Keratinocyte (primary cell): ENCODE data around the gene TIMMDC1. TPM values are rescaled to one million over a fixed set of nuclear protein-coding genes. Genes with fewer than 3 reads are reported as not detected.

ENCODE experiments used
- DNase-seq: peaks from one replicate; pipeline ENCODE4 v3.0.0-alpha.2; 2011; ENCODE audit warnings: low read depth, missing footprints, low spot score
- FAIRE-seq: peaks from 2 replicates; lab custom pipeline; 2011; peaks lifted over from hg19 to GRCh38; lab: Jason Lieb, UNC
- H2AFZ ChIP-seq: 2 replicates; pipeline ENCODE4 v1.6.0; 2012; ENCODE audit warnings: low read length, control low read depth, inconsistent platforms; ENCODE audit not compliant: control insufficient read depth
- H3K27ac ChIP-seq: 2 replicates; pipeline ENCODE4 v1.5.1; 2011; ENCODE audit warnings: low read length; ENCODE audit not compliant: control insufficient read depth, insufficient read depth
- H3K27me3 ChIP-seq: 3 replicates; pipeline ENCODE4 v1.6.0; 2011; ENCODE audit warnings: low read length; ENCODE audit not compliant: control insufficient read depth, insufficient read depth; ENCODE audit errors: extremely low read depth
- H3K36me3 ChIP-seq, 2 experiments: 2 replicates in 1 of 2; 3 replicates in 1 of 2; pipeline ENCODE4 v1.5.1; 2011; ENCODE audit warnings: low read length in 2 of 2, mild to moderate bottlenecking in 1 of 2; ENCODE audit not compliant: control insufficient read depth in 2 of 2, insufficient read depth in 2 of 2; ENCODE audit errors: extremely low read depth in 1 of 2
- H3K4me1 ChIP-seq: 3 replicates; pipeline ENCODE4 v1.5.1; 2011; ENCODE audit warnings: low read length; ENCODE audit not compliant: control insufficient read depth, insufficient read depth; ENCODE audit errors: extremely low read depth
- H3K4me2 ChIP-seq: 3 replicates; pipeline ENCODE4 v1.6.0; 2011; ENCODE audit warnings: low read depth, low read length; ENCODE audit not compliant: control insufficient read depth, insufficient read depth; ENCODE audit errors: extremely low read depth
- H3K4me3 ChIP-seq, 3 experiments: fragments of 200-600 bp in 1 of 3; sonication (generic) in 1 of 3; 2 replicates in 2 of 3; 3 replicates in 1 of 3; pipeline ENCODE4 v1.5.1; 2011 to 2016; ENCODE audit warnings: low read length in 3 of 3, mild to moderate bottlenecking in 3 of 3, control low read depth in 2 of 3, inconsistent platforms in 1 of 3, low read depth in 1 of 3, mixed read lengths in 1 of 3, mixed run types in 1 of 3, moderate library complexity in 1 of 3; ENCODE audit not compliant: control insufficient read depth in 2 of 3, insufficient read depth in 2 of 3; ENCODE audit errors: extremely low read depth in 1 of 3
- H3K79me2 ChIP-seq: 2 replicates; pipeline ENCODE4 v1.6.0; 2012; ENCODE audit warnings: low read length; ENCODE audit not compliant: control insufficient read depth, insufficient read depth
- H3K9ac ChIP-seq: 3 replicates; pipeline ENCODE4 v1.6.0; 2011; ENCODE audit warnings: low read length; ENCODE audit not compliant: control insufficient read depth, insufficient read depth; ENCODE audit errors: extremely low read depth
- H3K9me1 ChIP-seq: 3 replicates; pipeline ENCODE4 v1.6.0; 2011; ENCODE audit warnings: low read length; ENCODE audit not compliant: control insufficient read depth, insufficient read depth; ENCODE audit errors: extremely low read depth
- H3K9me3 ChIP-seq: 2 replicates; pipeline ENCODE4 v1.5.1; 2012; ENCODE audit warnings: low read depth, low read length; ENCODE audit not compliant: control insufficient read depth
- H4K20me1 ChIP-seq: 3 replicates; pipeline ENCODE4 v1.6.0; 2011; ENCODE audit warnings: low read length; ENCODE audit not compliant: control insufficient read depth, insufficient read depth; ENCODE audit errors: extremely low read depth
- EZH2 ChIP-seq: IDR thresholded peaks from one replicate; pipeline ENCODE4 v1.6.1; 2012; ENCODE audit warnings: inconsistent platforms, mild to moderate bottlenecking, low read length, moderate library complexity
- dilution Hi-C: fragments of 300-500 bp; cut with MboI; formaldehyde crosslinking; loops from one replicate; pipeline ENCODE4 v1.7.0; 2020; ENCODE audit warnings: low sequenced_read_pairs; ENCODE audit not compliant: extremely low pct_ligation_motif_present
- polyA plus RNA-seq, 5 experiments: library from polyadenylated mRNA; depleted of rRNA in 3 of 5; stranded (reverse) in 3 of 5; stranded (forward) in 1 of 5; unstranded in 1 of 5; fragments of >200 nt; gene quantifications; 1 replicate in 1 of 5; 2 replicates in 3 of 5; 3 replicates in 1 of 5; pipeline versions ENCODE4 v1.2.1 to v1.2.3, GENCODE V29; 2011 to 2012; ENCODE audit warnings: missing spikeins in 2 of 5, low read depth in 1 of 5, low replicate concordance in 1 of 5
- TF ChIP-seq, protein P1 (sequence below), 3 experiments: IDR thresholded peaks in 1 of 3; conservative IDR thresholded peaks in 1 of 3; optimal IDR thresholded peaks in 1 of 3; 2 replicates in 2 of 3; 3 replicates in 1 of 3; pipeline versions ENCODE3 to v1.5.1; 2011; ENCODE audit warnings: low read length in 3 of 3, mild to moderate bottlenecking in 3 of 3, moderate library complexity in 2 of 3, control low read depth in 1 of 3, inconsistent platforms in 1 of 3; ENCODE audit not compliant: insufficient read depth in 2 of 3; ENCODE audit errors: extremely low read depth in 1 of 3

The TIMMDC1 gene
- polyA plus RNA-seq, 1 donor (not counting 4 experiments of a cell fraction or from before 2014, with no cell fraction given) = 140 TPM

DNA sequence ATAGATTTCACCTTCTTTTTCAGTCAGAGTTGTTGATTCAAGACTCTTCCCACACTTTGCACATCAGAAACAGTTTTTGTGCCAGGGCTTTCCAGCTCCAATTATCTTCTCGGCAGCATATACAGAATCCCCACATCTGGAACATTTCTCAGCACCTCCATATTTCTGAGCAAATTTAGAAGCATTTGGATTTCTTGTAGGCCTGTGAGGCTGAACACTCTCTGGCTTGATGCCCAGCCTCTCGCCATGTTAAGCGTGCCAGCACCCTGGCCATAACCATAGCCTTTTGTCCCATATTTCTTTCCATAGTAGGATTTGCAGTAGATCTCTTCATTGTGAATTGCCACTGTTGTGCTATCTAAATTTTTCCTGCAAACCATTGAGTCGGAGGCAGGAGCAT is 32.8 kb downstream of the TIMMDC1 start:
- dilution Hi-C loops = no loop called here
- FAIRE-seq = no peak
- no peak overlapping the region for H3K4me3 ChIP-seq
- DNase-seq = no peak
- H3K79me2 ChIP-seq = no peaks in the 10 kb centered on the region
- no peak overlapping the region for H2AFZ ChIP-seq
- H3K27me3 ChIP-seq = no peaks in the 10 kb centered on the region
- H3K4me1 ChIP-seq = no peaks in the 10 kb centered on the region
- TF ChIP-seq, protein P1, sequence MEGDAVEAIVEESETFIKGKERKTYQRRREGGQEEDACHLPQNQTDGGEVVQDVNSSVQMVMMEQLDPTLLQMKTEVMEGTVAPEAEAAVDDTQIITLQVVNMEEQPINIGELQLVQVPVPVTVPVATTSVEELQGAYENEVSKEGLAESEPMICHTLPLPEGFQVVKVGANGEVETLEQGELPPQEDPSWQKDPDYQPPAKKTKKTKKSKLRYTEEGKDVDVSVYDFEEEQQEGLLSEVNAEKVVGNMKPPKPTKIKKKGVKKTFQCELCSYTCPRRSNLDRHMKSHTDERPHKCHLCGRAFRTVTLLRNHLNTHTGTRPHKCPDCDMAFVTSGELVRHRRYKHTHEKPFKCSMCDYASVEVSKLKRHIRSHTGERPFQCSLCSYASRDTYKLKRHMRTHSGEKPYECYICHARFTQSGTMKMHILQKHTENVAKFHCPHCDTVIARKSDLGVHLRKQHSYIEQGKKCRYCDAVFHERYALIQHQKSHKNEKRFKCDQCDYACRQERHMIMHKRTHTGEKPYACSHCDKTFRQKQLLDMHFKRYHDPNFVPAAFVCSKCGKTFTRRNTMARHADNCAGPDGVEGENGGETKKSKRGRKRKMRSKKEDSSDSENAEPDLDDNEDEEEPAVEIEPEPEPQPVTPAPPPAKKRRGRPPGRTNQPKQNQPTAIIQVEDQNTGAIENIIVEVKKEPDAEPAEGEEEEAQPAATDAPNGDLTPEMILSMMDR (optimal IDR thresholded peaks at IDR 0.05 in 1 of 3, IDR thresholded peaks at IDR 0.05 in 1 of 3, conservative IDR thresholded peaks at IDR 0.05 in 1 of 3; ENCODE audit: extremely low read depth in 1 of 3, insufficient read depth in 2 of 3, low read length in 3 of 3) = no peak
- TF ChIP-seq EZH2 = no peak
- no peaks in the 10 kb centered on the region for H3K9me3 ChIP-seq
- H3K27ac ChIP-seq = no peak overlapping the region
- no peak overlapping the region for H3K9ac ChIP-seq
- no peaks in the 10 kb centered on the region for H4K20me1 ChIP-seq
- H3K36me3 ChIP-seq = no peaks in the 10 kb centered on the region
- H3K9me1 ChIP-seq = no peaks in the 10 kb centered on the region
- no peak overlapping the region for H3K4me2 ChIP-seq

DNA sequence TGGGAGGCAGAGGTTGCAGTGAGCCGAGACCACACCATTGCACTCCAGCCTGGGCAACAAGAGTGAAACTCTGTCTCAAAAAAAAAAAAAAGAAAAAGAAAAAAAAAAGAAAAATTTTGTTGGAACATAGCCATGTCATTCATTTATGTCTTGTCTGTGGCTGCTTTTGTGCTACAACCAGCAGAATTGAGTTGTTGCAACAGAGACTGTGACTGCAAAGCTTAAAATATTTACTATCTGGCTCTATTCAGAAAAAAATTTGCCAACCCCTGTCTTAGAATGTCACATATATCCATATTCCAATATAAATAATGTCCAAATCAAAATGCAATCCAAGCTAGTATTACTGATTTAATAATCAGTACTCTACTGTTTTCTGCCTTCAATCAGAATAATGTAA is 35.9 kb downstream of the TIMMDC1 start:
- DNase-seq = no peak
- dilution Hi-C loops = no loop called here
- no peaks in the 10 kb centered on the region for H3K9me3 ChIP-seq
- no peaks in the 10 kb centered on the region for H4K20me1 ChIP-seq
- no peak overlapping the region for H2AFZ ChIP-seq
- no peak for FAIRE-seq
- H3K4me1 ChIP-seq = no peaks in the 10 kb centered on the region
- no peaks in the 10 kb centered on the region for H3K9me1 ChIP-seq
- H3K27ac ChIP-seq = no peak overlapping the region
- H3K4me2 ChIP-seq = no peak overlapping the region
- H3K4me3 ChIP-seq = no peak overlapping the region
- H3K9ac ChIP-seq = no peak overlapping the region
- H3K79me2 ChIP-seq = no peaks in the 10 kb centered on the region
- no peaks in the 10 kb centered on the region for H3K36me3 ChIP-seq
- no peaks in the 10 kb centered on the region for H3K27me3 ChIP-seq
- TF ChIP-seq, protein P1 (optimal IDR thresholded peaks at IDR 0.05 in 1 of 3, IDR thresholded peaks at IDR 0.05 in 1 of 3, conservative IDR thresholded peaks at IDR 0.05 in 1 of 3; ENCODE audit: extremely low read depth in 1 of 3, insufficient read depth in 2 of 3, low read length in 3 of 3) = no peak
- TF ChIP-seq EZH2 = no peak
